SK-N-SH (cell line): ENCODE results near the gene CDK5RAP2. TPM values are rescaled to one million over a fixed set of nuclear protein-coding genes. Genes with fewer than 3 reads are reported as not detected.

Source experiments
- CTCF ChIA-PET: fragments of 300-600, 350-600 bp; formaldehyde crosslinking; extraction: SDS; loops from one replicate; lab custom pipeline; 2021; lab: Yijun Ruan, JAX
- POLR2A ChIA-PET: fragments of 350-600 bp; sonication (Branson Sonifier 250); formaldehyde crosslinking; extraction: SDS; loops from one replicate; lab custom pipeline; 2020; ENCODE audit warnings: antibody characterized with exemption, inconsistent platforms; lab: Yijun Ruan, JAX
- DNase-seq: peaks from one replicate; pipeline ENCODE4 v3.0.0; 2012
- H2AFZ ChIP-seq: fragments of 200-600 bp; sonication (generic); 2 replicates; pipeline ENCODE4 v1.8.1; 2016; ENCODE audit warnings: antibody characterized with exemption, mild to moderate bottlenecking, low read depth
- H3F3A ChIP-seq: fragments of 200-600 bp; sonication (generic); replicated peaks from 2 replicates; pipeline ENCODE3; 2016; ENCODE audit warnings: antibody characterized with exemption, mild to moderate bottlenecking; ENCODE audit not compliant: insufficient read depth
- H3K27ac ChIP-seq, 2 experiments: fragments of 200-500 bp in 1 of 2; fragments of 200-600 bp in 1 of 2; sonication (Bioruptor generic) in 1 of 2; sonication (generic), shearing (Covaris generic) in 1 of 2; 2 replicates each; pipeline versions ENCODE4 v1.5.1 to v1.6.1; 2014 to 2016; ENCODE audit warnings: low read depth in 2 of 2, inconsistent platforms in 1 of 2, low read length in 1 of 2, mild to moderate bottlenecking in 1 of 2, mixed read lengths in 1 of 2
- H3K27me3 ChIP-seq: fragments of 200-600 bp; sonication (generic), shearing (Covaris generic); 2 replicates; pipeline ENCODE4 v1.6.1; 2016; ENCODE audit warnings: mixed run types; ENCODE audit not compliant: insufficient read depth
- H3K36me3 ChIP-seq, 2 experiments: fragments of 200-500 bp in 1 of 2; fragments of 200-600 bp in 1 of 2; sonication (Bioruptor generic) in 1 of 2; sonication (generic) in 1 of 2; replicated peaks in 1 of 2; 2 replicates each; pipeline versions ENCODE3 to v1.5.1; 2014 to 2016; ENCODE audit warnings: low read length in 1 of 2, mild to moderate bottlenecking in 1 of 2; ENCODE audit not compliant: insufficient read depth in 2 of 2, control insufficient read depth in 1 of 2
- H3K4me1 ChIP-seq, 2 experiments: fragments of 200-500 bp in 1 of 2; fragments of 200-600 bp in 1 of 2; sonication (Bioruptor generic) in 1 of 2; sonication (generic), shearing (Covaris generic) in 1 of 2; 2 replicates each; pipeline versions ENCODE4 v1.5.1 to v1.6.1; 2014 to 2016; ENCODE audit warnings: low read depth in 1 of 2, low read length in 1 of 2, mixed run types in 1 of 2; ENCODE audit not compliant: insufficient read depth in 2 of 2, control insufficient read depth in 1 of 2
- H3K4me2 ChIP-seq: fragments of 200-600 bp; sonication (generic), shearing (Covaris generic); 2 replicates; pipeline ENCODE4 v1.6.1; 2017; ENCODE audit warnings: mixed run types
- H3K4me3 ChIP-seq, 2 experiments: fragments of 200-500 bp in 1 of 2; fragments of 200-600 bp in 1 of 2; sonication (Bioruptor generic) in 1 of 2; sonication (generic), shearing (Covaris generic) in 1 of 2; 2 replicates each; pipeline versions ENCODE4 v1.5.1 to v1.8.1; 2014 to 2016; ENCODE audit warnings: low read depth in 2 of 2, inconsistent platforms in 1 of 2, low read length in 1 of 2, mild to moderate bottlenecking in 1 of 2, mixed read lengths in 1 of 2, moderate library complexity in 1 of 2
- H3K79me2 ChIP-seq: fragments of 200-600 bp; sonication (generic); 2 replicates; pipeline ENCODE4 v1.8.1; 2017; ENCODE audit warnings: mild to moderate bottlenecking; ENCODE audit not compliant: insufficient read depth
- H3K9ac ChIP-seq: fragments of 200-600 bp; sonication (generic); 2 replicates; pipeline ENCODE4 v1.6.1; 2017; ENCODE audit warnings: mixed run types
- H3K9me2 ChIP-seq: fragments of 200-600 bp; sonication (generic); 2 replicates; pipeline ENCODE4 v1.6.1; 2017; ENCODE audit warnings: mixed run types
- H3K9me3 ChIP-seq: fragments of 200-600 bp; sonication (generic); 2 replicates; pipeline ENCODE4 v1.6.1; 2017; ENCODE audit warnings: mixed run types, mild to moderate bottlenecking, moderate library complexity
- H4K20me1 ChIP-seq: fragments of 200-600 bp; sonication (generic); 2 replicates; pipeline ENCODE4 v1.6.1; 2017; ENCODE audit warnings: mild to moderate bottlenecking, mixed run types; ENCODE audit not compliant: insufficient read depth
- CTCF ChIP-seq: fragments of 200-600 bp; sonication (generic); IDR thresholded peaks from 2 replicates; pipeline ENCODE4 v1.6.1; 2017; ENCODE audit warnings: antibody characterized with exemption, mild to moderate bottlenecking, moderate library complexity
- EP300 ChIP-seq, 2 experiments: IDR thresholded peaks; 2 replicates each; pipeline versions ENCODE4 v1.4.0 to v1.6.1; 2012; ENCODE audit warnings: borderline replicate concordance in 1 of 2, low read depth in 1 of 2, low read length in 1 of 2
- EZH2phosphoT487 ChIP-seq: fragments of 200-600 bp; sonication (generic); IDR thresholded peaks from 2 replicates; pipeline ENCODE4 v1.6.1; 2017; ENCODE audit warnings: low read depth, mixed run types, mild to moderate bottlenecking, antibody characterized with exemption, moderate library complexity, borderline replicate concordance
- FOXJ3 ChIP-seq: sonication (generic); formaldehyde crosslinking; IDR thresholded peaks from 2 replicates; pipeline ENCODE4 v1.5.1; 2020; ENCODE audit warnings: mild to moderate bottlenecking, missing genetic modification reagents
- GATA2 ChIP-seq: sonication (generic); formaldehyde crosslinking; IDR thresholded peaks from 2 replicates; pipeline ENCODE4 v1.5.0; 2020; ENCODE audit warnings: mild to moderate bottlenecking, missing genetic modification reagents
- JUND ChIP-seq: IDR thresholded peaks from 2 replicates; pipeline ENCODE4 v1.4.0; 2012
- POLR2AphosphoS5 ChIP-seq: IDR thresholded peaks from 2 replicates; pipeline ENCODE4 v1.6.1; 2012; ENCODE audit warnings: low read depth, low read length
- REST ChIP-seq: IDR thresholded peaks from 2 replicates; pipeline ENCODE4 v1.6.1; 2012; ENCODE audit warnings: mild to moderate bottlenecking, low read depth, low read length, moderate library complexity
- SIN3A ChIP-seq: IDR thresholded peaks from 2 replicates; pipeline ENCODE4 v1.6.1; 2012; ENCODE audit warnings: low read depth, mild to moderate bottlenecking, low read length, moderate library complexity, borderline replicate concordance
- SMC3 ChIP-seq: IDR thresholded peaks from 2 replicates; pipeline ENCODE4 v1.6.1; 2012; ENCODE audit warnings: low read depth, low read length, improper control_type of control experiment
- TAF1 ChIP-seq: IDR thresholded peaks from 2 replicates; pipeline ENCODE4 v1.6.1; 2012; ENCODE audit warnings: low read depth, mild to moderate bottlenecking, low read length, moderate library complexity, borderline replicate concordance
- USF2 ChIP-seq: fragments of 150-350 bp; IDR thresholded peaks from 2 replicates; pipeline ENCODE4 v1.6.1; 2017; ENCODE audit warnings: antibody characterized with exemption, low read length, low read depth, borderline replicate concordance
- YY1 ChIP-seq: IDR thresholded peaks from 2 replicates; pipeline ENCODE4 v1.4.0; 2012; ENCODE audit warnings: low read depth, mild to moderate bottlenecking
- WGBS: methylation state at CpG from one replicate; pipeline ENCODE4 v1.1.6; 2017; ENCODE audit warnings: low lambda C conversion rate; 5-methylcytosine and 5-hydroxymethylcytosine counted together
- polyA plus RNA-seq, 3 experiments: library from polyadenylated mRNA; depleted of rRNA; stranded (reverse); fragments of >200 nt; gene quantifications; 2 replicates each; pipeline ENCODE4 v1.2.3, GENCODE V29; 2012

The CDK5RAP2 gene
- polyA plus RNA-seq, 1 of the 3 experiments (the other 2 are of a cell fraction), result 20.7 TPM

GRCh38 chr9:120474591-120475243 lies 105.2 kb downstream of the CDK5RAP2 start:
- Histone ChIP-seq H2AFZ (no peak overlapping the region), H3K4me1 (peaks cover 0 to 7% of the 10 kb centered on the region in 2 experiments; a peak in 1 of 4 replicates), H3K4me2 (no peak overlapping the region), H3K9me2 (no peaks in the 10 kb centered on the region), H3K9ac (no peak overlapping the region), H3K4me3 (no peak overlapping the region), H3K9me3 (no peaks in the 10 kb centered on the region), H3K36me3 (peaks cover 10 to 47% of the 10 kb centered on the region in 2 experiments), H3F3A (peaks cover 5% of the 10 kb centered on the region), H3K79me2 (no peaks in the 10 kb centered on the region), H3K27ac (no peak overlapping the region), H3K27me3 (no peaks in the 10 kb centered on the region), H4K20me1 (no peaks in the 10 kb centered on the region)
- TF ChIP-seq REST (no peak), TAF1 (no peak), EZH2phosphoT487 (no peak), FOXJ3 (CRISPR knock-in tag) (no peak), SIN3A (no peak), SMC3 (no peak), YY1 (no peak), EP300 (IDR thresholded peaks at IDR 0.05; ENCODE audit: borderline replicate concordance in 1 of 2, low read depth in 1 of 2, low read length in 1 of 2) (no peak), POLR2AphosphoS5 (no peak), JUND (no peak), GATA2 (no peak), USF2 (no peak), CTCF (no peak)
- ChIA-PET POLR2A (no interaction called here), CTCF (interaction anchor here (1.7 kb wide), 1 partner anchor 9 kb away, joined by 4 read pairs; no protein-coding TSS in a partner anchor)
- no peak for DNase-seq
- 92% methylated on average over 3 of the region's 3 CpGs for WGBS
